GM12878 (cell line): ENCODE measurements around the gene ATAD5. TPM values are rescaled to one million over a fixed set of nuclear protein-coding genes. Genes with fewer than 3 reads are reported as not detected.
A peak's percentile ranks its signal among the peaks of the same experiment; 100 is the strongest.

Source experiments
- ATAC-seq: fragments of 200-7000 bp; cut with Tn5 transposase; 3 replicates; pipeline ENCODE4 v1.9.1; 2020; ENCODE audit warnings: mild to moderate bottlenecking, moderate library complexity
- BruUV-seq: library from RNA; stranded (reverse); fragments of 400-500 nt; replicated peaks from 2 replicates; lab custom pipeline; 2021; lab: Mats Ljungman, UMichigan
- CTCF ChIA-PET: fragments of 300-600 bp; sonication (Branson Sonifier 250); formaldehyde crosslinking; extraction: SDS; loops from one replicate; lab custom pipeline; 2021; ENCODE audit warnings: inconsistent platforms; lab: Yijun Ruan, JAX
- POLR2A ChIA-PET: fragments of 350-600 bp; formaldehyde crosslinking; extraction: SDS; loops from one replicate; lab custom pipeline; 2021; ENCODE audit warnings: inconsistent platforms; lab: Charles Lee
- RAD21 ChIA-PET: fragments of 300-600 bp; sonication (Branson Sonifier 250); formaldehyde crosslinking; loops from one replicate; lab custom pipeline; 2023; ENCODE audit warnings: antibody characterized with exemption; ENCODE audit not compliant: unreplicated experiment; lab: Charles Lee
- SMC1A ChIA-PET: fragments of 300-600 bp; sonication (Branson Sonifier 250); formaldehyde crosslinking; loops from one replicate; lab custom pipeline; 2023; ENCODE audit not compliant: unreplicated experiment, uncharacterized antibody; lab: Charles Lee
- DNase-seq: peaks from one replicate; pipeline ENCODE4 v3.0.0-alpha.2; 2011; ENCODE audit warnings: low read depth, low spot score
- FAIRE-seq: peaks from 3 replicates; lab custom pipeline; 2011; peaks lifted over from hg19 to GRCh38; lab: Jason Lieb, UNC
- H2AFZ ChIP-seq: 2 replicates; pipeline ENCODE4 v1.6.0; 2011; ENCODE audit warnings: low read depth, low read length, control low read depth; ENCODE audit not compliant: control insufficient read depth
- H3K27ac ChIP-seq: 2 replicates; pipeline ENCODE4 v1.5.1; 2011; ENCODE audit warnings: control low read depth; ENCODE audit not compliant: control insufficient read depth, insufficient read depth
- H3K27me3 ChIP-seq, 2 experiments: replicated peaks in 1 of 2; 2 replicates each; pipeline versions ENCODE4 v1.6.0 to v1.6.1; 2011; ENCODE audit warnings: low read length in 1 of 2; ENCODE audit not compliant: control insufficient read depth in 2 of 2, insufficient read depth in 2 of 2
- H3K36me3 ChIP-seq, 2 experiments: 2 replicates each; pipeline ENCODE4 v1.5.1; 2011; ENCODE audit warnings: low read length in 1 of 2; ENCODE audit not compliant: control insufficient read depth in 2 of 2, insufficient read depth in 2 of 2
- H3K4me1 ChIP-seq: 2 replicates; pipeline ENCODE4 v1.6.1; 2011; ENCODE audit warnings: mild to moderate bottlenecking, low read length, moderate library complexity, mixed read lengths; ENCODE audit not compliant: control insufficient read depth, insufficient read depth
- H3K4me2 ChIP-seq: 2 replicates; pipeline ENCODE4 v1.6.0; 2011; ENCODE audit warnings: control low read depth; ENCODE audit not compliant: control insufficient read depth, insufficient read depth
- H3K4me3 ChIP-seq: fragments of 200-600 bp; sonication (generic); 2 replicates; pipeline ENCODE4 v1.5.1; 2016
- H3K79me2 ChIP-seq: 2 replicates; pipeline ENCODE4 v1.6.0; 2011; ENCODE audit warnings: low read length; ENCODE audit not compliant: control insufficient read depth, insufficient read depth
- H3K9ac ChIP-seq: 2 replicates; pipeline ENCODE4 v1.8.0; 2011; ENCODE audit warnings: low read length, control low read depth, mixed read lengths; ENCODE audit not compliant: control insufficient read depth, insufficient read depth
- H3K9me3 ChIP-seq: replicated peaks from 3 replicates; pipeline ENCODE4 v1.5.1; 2011; ENCODE audit warnings: mild to moderate bottlenecking, low read length; ENCODE audit not compliant: control insufficient read depth, insufficient read depth
- H4K20me1 ChIP-seq: 2 replicates; pipeline ENCODE4 v1.6.0; 2011; ENCODE audit not compliant: control insufficient read depth, insufficient read depth
- CEBPB ChIP-seq, 2 experiments: fragments of 150-350 bp in 1 of 2; IDR thresholded peaks; 2 replicates each; pipeline ENCODE4 v1.6.1; 2012 to 2014; ENCODE audit warnings: low read depth in 2 of 2, low read length in 2 of 2, borderline replicate concordance in 1 of 2, inconsistent platforms in 1 of 2
- STAT1 ChIP-seq: fragments of 450-650 bp; conservative IDR thresholded peaks from 2 replicates; pipeline ENCODE4 v1.6.1; 2014; ENCODE audit warnings: antibody characterized with exemption, mild to moderate bottlenecking
- TCF7 ChIP-seq: IDR thresholded peaks from 2 replicates; pipeline ENCODE4 v1.6.1; 2014; ENCODE audit warnings: antibody characterized with exemption, borderline replicate concordance
- WGBS: methylation state at CpG from one replicate; pipeline ENCODE4 v1.1.6; 2016; ENCODE audit warnings: low lambda C conversion rate; ENCODE audit not compliant: insufficient replicate concordance, insufficient coverage; ENCODE audit errors: missing lambda C conversion rate; 5-methylcytosine and 5-hydroxymethylcytosine counted together
- in situ Hi-C: fragments of 300-500 bp; cut with MboI; formaldehyde crosslinking; loops from 9 replicates; pipeline ENCODE4 v1.14.3; 2018; ENCODE audit warnings: mixed read lengths
- intact Hi-C: fragments of 100-400 bp; cut with micrococcal nuclease; formaldehyde crosslinking; loops from one replicate; pipeline ENCODE4 v1.14.2; 2022; ENCODE audit not compliant: unreplicated experiment
- polyA plus RNA-seq, 11 experiments: library from polyadenylated mRNA; depleted of rRNA in 4 of 11; unstranded in 6 of 11; stranded (reverse) in 5 of 11; fragments of >200 nt; fragmentation: Nextera tagmentation in 4 of 11; fragmentation: Illumina TruSeq in 1 of 11; extraction: Ambion mirVana in 4 of 11; extraction: Trizol in 1 of 11; gene quantifications; 1 replicate in 1 of 11; 2 replicates in 10 of 11; pipeline versions ENCODE4 v1.2.1 to v1.2.3, GENCODE V29; 2011 to 2016; ENCODE audit warnings: inconsistent platforms in 2 of 11, missing spikeins in 2 of 11, low read depth in 1 of 11
- total RNA-seq, 4 experiments: library from RNA; depleted of rRNA in 3 of 4; stranded (reverse); fragments of >200 nt in 3 of 4; fragmentation: Illumina TruSeq in 1 of 4; extraction: Trizol in 1 of 4; gene quantifications; 2 replicates each; pipeline versions ENCODE4 v1.2.1 to v1.2.3, GENCODE V29; 2013 to 2021

The ATAD5 gene
- total and polyA plus RNA-seq, 10 of the 15 experiments (the other 5 are each of a cell fraction or from before 2014, with no cell fraction given), result 3.8 to 19.7 (median 13.2) TPM

- ATAC-seq, result no peak
- WGBS, result 97% methylated on average over 8 of the region's 8 CpGs
- no peak for FAIRE-seq
- Histone ChIP-seq H2AFZ (no peak overlapping the region; the same call in 1 of the 2 replicates), H3K4me2 (peak overlapping the region; percentile 75), H3K9me3 (no peaks in the 10 kb centered on the region), H3K27me3 (no peaks in the 10 kb centered on the region), H3K79me2 (peaks cover 75% of the 10 kb centered on the region), H4K20me1 (no peaks in the 10 kb centered on the region), H3K36me3 (peaks cover 0 to 4% of the 10 kb centered on the region in 2 experiments; a peak in 1 of 4 replicates), H3K4me1 (peaks cover 18% of the 10 kb centered on the region), H3K4me3 (peak overlapping the region; percentile 21; the same call in 1 of the 2 replicates), H3K9ac (no peak overlapping the region), H3K27ac (peak overlapping the region; percentile 43)
- TF ChIP-seq STAT1 (no peak), TCF7 (no peak), CEBPB (IDR thresholded peaks at IDR 0.05; ENCODE audit: borderline replicate concordance in 1 of 2, low read depth in 2 of 2, low read length in 2 of 2) (no peak)
- BruUV-seq, result no TSS peak
- SMC1A ChIA-PET, result interaction anchor here (0.6 to 3.5 kb wide), 4 partner anchors 9 to 152 kb away, joined by 3 to 43 read pairs (median 10); partner anchors contain the start of gene ATAD5
- POLR2A ChIA-PET, result interaction anchor here (0.6 to 3.7 kb wide), 4 partner anchors 11 to 131 kb away, joined by 3 to 32 read pairs (median 6); no protein-coding TSS in a partner anchor
- DNase-seq, result no peak
- in situ Hi-C loops, result no loop called here
- CTCF ChIA-PET, result interaction anchor here (9.3 kb wide), 1 partner anchor 13 kb away, joined by 145 read pairs; no protein-coding TSS in a partner anchor
- intact Hi-C loops, result loop anchor here (5.0 kb wide), 1 partner anchor 152 kb away; the partner anchor contains the start of gene RNF135
- RAD21 ChIA-PET, result interaction anchor here (1.5 to 3.2 kb wide), 2 partner anchors 11 to 14 kb away, joined by 6 to 19 read pairs; no protein-coding TSS in a partner anchor
Measured at GRCh38 chr17:30819971-30820705, 11.6 kb upstream of the ATAD5 start.
